GM12874 (cell line): ENCODE data around the gene DCLRE1C.

Source experiments
- TF ChIP-seq, protein P1 (sequence below): IDR thresholded peaks from 2 replicates; pipeline ENCODE4 v1.5.1; 2011; ENCODE audit warnings: low read depth, mild to moderate bottlenecking, control low read depth, low read length, moderate library complexity; ENCODE audit not compliant: insufficient read depth

Gene DCLRE1C

DNA sequence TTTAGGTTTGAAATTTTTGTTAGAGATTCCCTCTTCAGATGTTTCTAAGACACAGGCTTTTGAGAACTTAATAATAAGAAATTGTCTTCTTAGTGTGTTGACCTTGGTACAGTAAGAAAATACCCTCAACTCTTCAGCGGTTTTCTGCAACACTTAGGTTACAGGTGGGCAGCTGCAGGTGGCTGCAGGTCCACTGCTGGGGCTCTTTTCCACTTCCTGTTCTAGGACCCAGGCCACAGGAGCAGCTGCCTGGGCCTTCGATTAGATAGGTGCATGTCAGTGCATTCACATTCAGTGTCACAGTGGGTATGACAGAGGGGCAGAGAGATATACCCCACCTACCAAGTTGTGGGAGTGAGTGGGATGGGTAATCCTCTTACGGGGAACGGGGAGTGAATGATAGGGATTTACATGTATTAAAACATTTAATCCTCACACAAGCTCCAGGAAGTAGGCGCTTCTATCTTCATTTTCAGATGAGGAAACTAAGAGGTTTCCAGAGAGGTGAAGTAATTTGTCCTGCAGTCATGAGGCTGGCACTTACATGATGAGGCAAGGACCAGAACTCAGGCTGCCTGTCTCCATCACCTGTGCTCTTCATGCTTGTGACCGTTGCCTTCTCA lies 95.4 kb downstream of the DCLRE1C start:
- TF ChIP-seq, protein P1, sequence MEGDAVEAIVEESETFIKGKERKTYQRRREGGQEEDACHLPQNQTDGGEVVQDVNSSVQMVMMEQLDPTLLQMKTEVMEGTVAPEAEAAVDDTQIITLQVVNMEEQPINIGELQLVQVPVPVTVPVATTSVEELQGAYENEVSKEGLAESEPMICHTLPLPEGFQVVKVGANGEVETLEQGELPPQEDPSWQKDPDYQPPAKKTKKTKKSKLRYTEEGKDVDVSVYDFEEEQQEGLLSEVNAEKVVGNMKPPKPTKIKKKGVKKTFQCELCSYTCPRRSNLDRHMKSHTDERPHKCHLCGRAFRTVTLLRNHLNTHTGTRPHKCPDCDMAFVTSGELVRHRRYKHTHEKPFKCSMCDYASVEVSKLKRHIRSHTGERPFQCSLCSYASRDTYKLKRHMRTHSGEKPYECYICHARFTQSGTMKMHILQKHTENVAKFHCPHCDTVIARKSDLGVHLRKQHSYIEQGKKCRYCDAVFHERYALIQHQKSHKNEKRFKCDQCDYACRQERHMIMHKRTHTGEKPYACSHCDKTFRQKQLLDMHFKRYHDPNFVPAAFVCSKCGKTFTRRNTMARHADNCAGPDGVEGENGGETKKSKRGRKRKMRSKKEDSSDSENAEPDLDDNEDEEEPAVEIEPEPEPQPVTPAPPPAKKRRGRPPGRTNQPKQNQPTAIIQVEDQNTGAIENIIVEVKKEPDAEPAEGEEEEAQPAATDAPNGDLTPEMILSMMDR, result no peak

DNA sequence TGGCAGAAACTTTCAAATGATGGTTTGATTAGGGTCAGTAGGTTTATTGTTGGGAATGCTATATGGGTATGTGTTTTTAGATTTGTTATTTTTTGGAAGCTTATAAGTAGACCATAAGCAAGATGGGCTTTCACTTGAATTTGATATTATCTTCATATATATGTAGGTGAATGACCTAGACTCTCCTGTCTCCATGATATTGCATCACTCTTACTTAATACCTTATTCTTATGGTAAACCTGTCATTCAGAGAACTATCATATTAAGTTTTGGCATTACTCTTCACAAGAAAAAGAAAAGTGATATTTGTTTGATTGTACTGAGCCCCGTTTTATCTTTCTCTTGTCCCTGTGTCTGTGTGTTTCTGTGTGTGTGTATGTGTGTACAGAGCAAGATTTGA lies 98.4 kb downstream of the DCLRE1C start:
- TF ChIP-seq, protein P1, result no peak

DNA sequence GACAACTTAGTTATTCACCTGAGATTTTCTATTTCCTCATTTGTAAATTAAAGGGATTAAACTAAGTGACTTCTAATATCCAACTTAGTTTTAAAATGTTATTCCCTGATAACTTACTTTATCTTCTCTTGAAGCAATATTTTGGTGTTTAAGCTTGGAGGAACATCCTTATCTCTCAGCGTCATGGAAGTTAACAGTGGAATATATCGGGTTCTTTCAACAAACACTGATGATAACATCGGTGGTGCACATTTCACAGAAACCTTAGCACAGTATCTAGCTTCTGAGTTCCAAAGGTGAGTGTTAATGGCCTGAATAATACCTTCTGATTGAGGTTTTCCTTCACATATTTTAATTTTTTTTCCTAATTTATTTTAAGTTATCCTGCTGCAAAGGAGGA lies 101.7 kb downstream of the DCLRE1C start:
- TF ChIP-seq, protein P1, result no peak
